HUES6 (cell line): ENCODE results near the gene PPP1R3F.
"Not testable (repeated sequence)": the region's sequence is repeated elsewhere in the genome, so short reads cannot be mapped to it uniquely, and the experiment has no call there.

ENCODE experiments used
- H3K27ac ChIP-seq: 2 replicates; pipeline ENCODE4 v1.7.0; 2013; ENCODE audit warnings: low read depth, mild to moderate bottlenecking, low read length, inconsistent platforms
- H3K27me3 ChIP-seq: 2 replicates; pipeline ENCODE4 v1.6.1; 2013; ENCODE audit warnings: low read length; ENCODE audit not compliant: control insufficient read depth, insufficient read depth
- H3K36me3 ChIP-seq: 2 replicates; pipeline ENCODE4 v1.6.1; 2013; ENCODE audit warnings: low read length; ENCODE audit not compliant: control insufficient read depth, insufficient read depth
- H3K4me1 ChIP-seq: 2 replicates; pipeline ENCODE4 v1.6.1; 2013; ENCODE audit warnings: low read length; ENCODE audit not compliant: control insufficient read depth, insufficient read depth
- H3K4me3 ChIP-seq: 2 replicates; pipeline ENCODE4 v1.5.1; 2013; ENCODE audit warnings: low read depth, low read length
- H3K9ac ChIP-seq: one replicate; pipeline ENCODE4 v1.6.1; 2013; ENCODE audit warnings: mild to moderate bottlenecking, low read length
- H3K9me3 ChIP-seq: 2 replicates; pipeline ENCODE4 v1.6.1; 2013; ENCODE audit warnings: low read depth, low read length; ENCODE audit not compliant: control insufficient read depth, insufficient read depth

The PPP1R3F gene

GRCh38 chrX:49316085-49316484, 46.5 kb downstream of the PPP1R3F start:
- peaks cover 2% of the 10 kb centered on the region; the same call in 1 of the 2 replicates for H3K4me1 ChIP-seq
- no peak overlapping the region for H3K9ac ChIP-seq
- 0 out of 2 replicates have a peak, but pooled peaks cover 2% of the 10 kb centered on the region for H3K27me3 ChIP-seq
- H3K27ac ChIP-seq = no peak overlapping the region
- no peaks in the 10 kb centered on the region; the same call in 1 of the 2 replicates for H3K9me3 ChIP-seq
- no peak overlapping the region for H3K4me3 ChIP-seq
- no peaks in the 10 kb centered on the region for H3K36me3 ChIP-seq

GRCh38 chrX:49321737-49322136, 52.1 kb downstream of the PPP1R3F start, which contains the start of gene GAGE12J:
Gene GAGE12J (plus strand): TSS chrX:49322037. CDS start chrX:49323194, 1,157 bp downstream.
- H3K27ac ChIP-seq, H3K27me3 ChIP-seq, H3K4me3 ChIP-seq, H3K36me3 ChIP-seq, H3K9ac ChIP-seq, H3K9me3 ChIP-seq, H3K4me1 ChIP-seq: not testable (repeated sequence)

GRCh38 chrX:49322266-49322665, 52.7 kb downstream of the PPP1R3F start:
- not testable (repeated sequence) for H3K9ac ChIP-seq, H3K9me3 ChIP-seq, H3K27ac ChIP-seq, H3K4me1 ChIP-seq, H3K36me3 ChIP-seq, H3K27me3 ChIP-seq, H3K4me3 ChIP-seq

GRCh38 chrX:49323735-49324134, 54.1 kb downstream of the PPP1R3F start:
- H3K4me1 ChIP-seq, H3K9me3 ChIP-seq, H3K36me3 ChIP-seq, H3K4me3 ChIP-seq, H3K27me3 ChIP-seq, H3K9ac ChIP-seq, H3K27ac ChIP-seq: not testable (repeated sequence)

- not testable (repeated sequence) for H3K4me1 ChIP-seq, H3K36me3 ChIP-seq, H3K27me3 ChIP-seq, H3K4me3 ChIP-seq, H3K27ac ChIP-seq, H3K9ac ChIP-seq, H3K9me3 ChIP-seq
Measured at GRCh38 chrX:49330421-49330820, 60.8 kb downstream of the PPP1R3F start.

- not testable (repeated sequence) for H3K9me3 ChIP-seq, H3K4me1 ChIP-seq, H3K9ac ChIP-seq, H3K27me3 ChIP-seq, H3K27ac ChIP-seq, H3K4me3 ChIP-seq, H3K36me3 ChIP-seq
Measured at GRCh38 chrX:49331282-49331681, 61.7 kb downstream of the PPP1R3F start, which contains the start of gene GAGE13. Gene GAGE13 (plus strand): TSS chrX:49331582. CDS start chrX:49332738, 1,156 bp downstream.

GRCh38 chrX:49331841-49332240, 62.2 kb downstream of the PPP1R3F start:
- not testable (repeated sequence) for H3K27ac ChIP-seq, H3K9me3 ChIP-seq, H3K4me3 ChIP-seq, H3K36me3 ChIP-seq, H3K27me3 ChIP-seq, H3K9ac ChIP-seq, H3K4me1 ChIP-seq
